ENCODE data around the gene RBM39. TPM values are rescaled to one million over a fixed set of nuclear protein-coding genes. Genes with fewer than 3 reads are reported as not detected.

RBM39 gene
- total and polyA plus RNA-seq, 9 of the 15 experiments (the other 6 are each of a cell fraction or from before 2014, with no cell fraction given) = 143 to 319 (median 228) TPM

GRCh38 chr20:35663516-35664465, 78.3 kb downstream of the RBM39 start (continued):
- no peak for TF ChIP-seq CUX1 (CRISPR knock-in tag; IDR thresholded peaks at IDR 0.05)
- no peak for TF ChIP-seq ZNF277 (CRISPR knock-in tag; IDR thresholded peaks at IDR 0.05; ENCODE audit: borderline replicate concordance)
- TF ChIP-seq ZNF282 (CRISPR knock-in tag; IDR thresholded peaks at IDR 0.05) = 0 out of 2 replicates have a peak, but pooled peaks have one; percentile 20
- no peak for TF ChIP-seq RUNX1 (IDR thresholded peaks at IDR 0.05; ENCODE audit: low read depth)
- TF ChIP-seq ZBTB7A (IDR thresholded peaks at IDR 0.05; ENCODE audit: borderline replicate concordance, control insufficient read depth, low read depth, low read length) = no peak
- TF ChIP-seq SAP30 (IDR thresholded peaks at IDR 0.05; ENCODE audit: borderline replicate concordance, insufficient read depth, low read depth, low read length, poor library complexity, severe bottlenecking) = peak; percentile 75
- 0 out of 2 replicates have a peak, but pooled peaks have one; percentile 51 for TF ChIP-seq ELF2 (CRISPR knock-in tag; IDR thresholded peaks at IDR 0.05)
- TF ChIP-seq IFI16 (CRISPR knock-in tag; IDR thresholded peaks at IDR 0.05) = no peak
- TF ChIP-seq POLR2G (IDR thresholded peaks at IDR 0.05; ENCODE audit: low read depth, low read length) = no peak
- peak; percentile 29 for TF ChIP-seq POLR2B (IDR thresholded peaks at IDR 0.05; ENCODE audit: low read depth, partially characterized antibody)
- TF ChIP-seq RB1 (IDR thresholded peaks at IDR 0.05; ENCODE audit: low read depth) = no peak
- TF ChIP-seq CEBPG (CRISPR knock-in tag; IDR thresholded peaks at IDR 0.05) = no peak
- no peak for TF ChIP-seq CEBPG (tag; conservative IDR thresholded peaks at IDR 0.05 in 1 of 2, IDR thresholded peaks at IDR 0.05 in 1 of 2)
- TF ChIP-seq RCOR1 (IDR thresholded peaks at IDR 0.05; ENCODE audit: borderline replicate concordance in 1 of 2, low read depth in 2 of 2, low read length in 2 of 2) = no peak
- peak; percentile 38; the same call in 1 of the 2 replicates for TF ChIP-seq L3MBTL2 (IDR thresholded peaks at IDR 0.05)
- peak; percentile 73; the same call in 1 of the 2 replicates for TF ChIP-seq ZBTB1 (CRISPR knock-in tag; IDR thresholded peaks at IDR 0.05; ENCODE audit: borderline replicate concordance, low read depth)
- TF ChIP-seq HMG20B (CRISPR knock-in tag; IDR thresholded peaks at IDR 0.05) = no peak
- no peak for TF ChIP-seq TBP (optimal IDR thresholded peaks at IDR 0.05; ENCODE audit: low read depth, low read length)
- TF ChIP-seq ADNP (tag; IDR thresholded peaks at IDR 0.05) = no peak
- TF ChIP-seq CREBBP (IDR thresholded peaks at IDR 0.05; ENCODE audit: low read depth, low read length) = no peak
